ENCODE results near the gene LUC7L3.

DNA sequence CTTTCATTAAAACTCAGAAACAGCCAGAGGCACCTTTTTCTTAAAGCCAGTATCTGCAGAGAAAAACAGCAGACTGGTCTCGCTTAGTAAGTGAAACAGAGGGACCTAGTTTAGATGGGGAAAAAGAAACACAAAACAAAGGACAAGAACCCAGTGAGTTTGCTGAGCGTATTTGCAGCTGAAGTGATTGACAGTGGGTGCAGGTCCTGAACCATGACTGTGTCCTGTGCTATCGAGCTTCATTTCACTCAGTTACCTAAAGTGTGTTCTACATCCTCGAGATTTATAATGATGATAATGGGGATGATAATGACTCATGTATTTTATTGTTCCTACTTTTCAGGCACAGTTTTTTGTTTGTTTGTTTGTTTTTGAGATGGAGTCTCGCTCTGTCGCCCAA is 84.3 kb downstream of the LUC7L3 start:
- TF ChIP-seq, protein P1, sequence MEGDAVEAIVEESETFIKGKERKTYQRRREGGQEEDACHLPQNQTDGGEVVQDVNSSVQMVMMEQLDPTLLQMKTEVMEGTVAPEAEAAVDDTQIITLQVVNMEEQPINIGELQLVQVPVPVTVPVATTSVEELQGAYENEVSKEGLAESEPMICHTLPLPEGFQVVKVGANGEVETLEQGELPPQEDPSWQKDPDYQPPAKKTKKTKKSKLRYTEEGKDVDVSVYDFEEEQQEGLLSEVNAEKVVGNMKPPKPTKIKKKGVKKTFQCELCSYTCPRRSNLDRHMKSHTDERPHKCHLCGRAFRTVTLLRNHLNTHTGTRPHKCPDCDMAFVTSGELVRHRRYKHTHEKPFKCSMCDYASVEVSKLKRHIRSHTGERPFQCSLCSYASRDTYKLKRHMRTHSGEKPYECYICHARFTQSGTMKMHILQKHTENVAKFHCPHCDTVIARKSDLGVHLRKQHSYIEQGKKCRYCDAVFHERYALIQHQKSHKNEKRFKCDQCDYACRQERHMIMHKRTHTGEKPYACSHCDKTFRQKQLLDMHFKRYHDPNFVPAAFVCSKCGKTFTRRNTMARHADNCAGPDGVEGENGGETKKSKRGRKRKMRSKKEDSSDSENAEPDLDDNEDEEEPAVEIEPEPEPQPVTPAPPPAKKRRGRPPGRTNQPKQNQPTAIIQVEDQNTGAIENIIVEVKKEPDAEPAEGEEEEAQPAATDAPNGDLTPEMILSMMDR (IDR thresholded peaks at IDR 0.05): no peak
- TF ChIP-seq POLR2A (IDR thresholded peaks at IDR 0.05) (no peak), POLR2AphosphoS5 (IDR thresholded peaks at IDR 0.05) (no peak), EP300 (IDR thresholded peaks at IDR 0.05; ENCODE audit: low read depth) (no peak)
